Lung (tissue), 12 donors: ENCODE measurements around the gene FAM124A. TPM values are rescaled to one million over a fixed set of nuclear protein-coding genes. Genes with fewer than 3 reads are reported as not detected.

Experiments
- ATAC-seq: fragments of 200-7000 bp; cut with Tn5 transposase; one replicate; pipeline ENCODE4 v1.9.1; 2020; ENCODE audit warnings: moderate number of reproducible peaks; ENCODE audit not compliant: insufficient read depth, low FRiP score
- DNase-seq, 3 donors: peaks; one replicate each; pipeline ENCODE4 v3.0.0-alpha.2; 2013 to 2017
- H3K27ac ChIP-seq, 2 donors: one replicate each; pipeline ENCODE4 v1.5.1; 2013; ENCODE audit warnings: mild to moderate bottlenecking in 2 of 2, moderate library complexity in 2 of 2, control low read depth in 1 of 2, inconsistent platforms in 1 of 2, low read depth in 1 of 2, low read length in 1 of 2
- H3K27me3 ChIP-seq, 3 donors: one replicate each; pipeline ENCODE4 v1.5.1; 2013; ENCODE audit warnings: low read length in 2 of 3; ENCODE audit not compliant: control insufficient read depth in 3 of 3, insufficient read depth in 3 of 3
- H3K36me3 ChIP-seq, 4 donors: one replicate each; pipeline ENCODE4 v1.5.1; 2013; ENCODE audit warnings: low read length in 4 of 4, mild to moderate bottlenecking in 1 of 4, moderate library complexity in 1 of 4; ENCODE audit not compliant: control insufficient read depth in 4 of 4, insufficient read depth in 4 of 4
- H3K4me1 ChIP-seq, 5 donors: one replicate each; pipeline ENCODE4 v1.5.1; 2013; ENCODE audit warnings: low read length in 5 of 5, mild to moderate bottlenecking in 2 of 5, moderate library complexity in 1 of 5; ENCODE audit not compliant: control insufficient read depth in 5 of 5, insufficient read depth in 5 of 5
- H3K4me3 ChIP-seq: one replicate; pipeline ENCODE4 v1.5.1; 2013; ENCODE audit warnings: mild to moderate bottlenecking, control low read depth, moderate library complexity
- H3K9ac ChIP-seq, 2 donors: one replicate each; pipeline ENCODE4 v1.5.1; 2013; ENCODE audit warnings: low read length in 2 of 2, control low read depth in 1 of 2; ENCODE audit not compliant: insufficient read depth in 1 of 2
- H3K9me3 ChIP-seq, 4 donors: one replicate each; pipeline ENCODE4 v1.5.1; 2013; ENCODE audit warnings: low read length in 3 of 4, mild to moderate bottlenecking in 1 of 4, moderate library complexity in 1 of 4; ENCODE audit not compliant: control insufficient read depth in 4 of 4, insufficient read depth in 3 of 4
- CTCF ChIP-seq: IDR thresholded peaks from 2 replicates; pipeline ENCODE4 v1.5.1; 2012; ENCODE audit warnings: mild to moderate bottlenecking; ENCODE audit errors: control extremely low read depth, extremely low read depth
- WGBS, 2 donors: extraction: QIAGEN DNeasy Blood & Tissue Kit; methylation state at CpG; one replicate each; pipeline ENCODE4 v1.1.7; 2013; 5-methylcytosine and 5-hydroxymethylcytosine counted together
- polyA plus RNA-seq, 2 donors: library from polyadenylated mRNA; stranded (reverse); fragments of 200-250 nt; gene quantifications; one replicate each; pipeline ENCODE4 v1.2.1, GENCODE V29; 2013
- total RNA-seq, 2 donors: library from RNA; depleted of rRNA in 1 of 2; stranded (reverse); fragments of >200 nt in 1 of 2; gene quantifications; one replicate each; pipeline ENCODE4 v1.2.1, GENCODE V29; 2014 to 2021
- donor health status: control.
- donor health status: control.
- donor health status: Bipolar disorder and iron deficiency.
- donor health status: healthy.
- donor health status: DM: yes; HTN: yes; CAD: no.

FAM124A gene
- total and polyA plus RNA-seq, 4 donors, result 0.87 to 2.9 (median 1.7) TPM

- no peak overlapping the region for H3K27ac ChIP-seq
- no peak for TF ChIP-seq CTCF
- no peak for DNase-seq
Observed at GRCh38 chr13:51291341-51291740, 69.1 kb downstream of the FAM124A start.

GRCh38 chr13:51292000-51292565, 69.9 kb downstream of the FAM124A start:
- Histone ChIP-seq H3K27ac (no peak overlapping the region), H3K4me3 (no peak overlapping the region), H3K9ac (no peak overlapping the region), H3K4me1 (peaks cover 2 to 14% (median 4%) of the 10 kb centered on the region in 5 donors), H3K9me3 (no peaks in the 10 kb centered on the region), H3K27me3 (no peaks in the 10 kb centered on the region), H3K36me3 (no peaks in the 10 kb centered on the region)
- no peak for ATAC-seq
- 67 to 81% methylated on average over 6 of the region's 6 CpGs for WGBS, 2 donors
- DNase-seq, result peak in 2 of 3 donors; percentile 54 to 67
- TF ChIP-seq CTCF, result no peak

More at GRCh38 chr13:51291341-51291740, 69.1 kb downstream of the FAM124A start:
- H3K36me3 ChIP-seq, result no peaks in the 10 kb centered on the region
- H3K4me1 ChIP-seq, result peaks cover 2 to 14% (median 4%) of the 10 kb centered on the region in 5 donors
- no peak overlapping the region for H3K9ac ChIP-seq
- no peaks in the 10 kb centered on the region for H3K27me3 ChIP-seq
- ATAC-seq, result no peak
- H3K4me3 ChIP-seq, result no peak overlapping the region
- no peaks in the 10 kb centered on the region for H3K9me3 ChIP-seq
- WGBS, 2 donors, result 83 to 89% methylated on average over 5 of the region's 5 CpGs

- H3K9me3 ChIP-seq, result no peaks in the 10 kb centered on the region
- no peak overlapping the region for H3K4me3 ChIP-seq
- H3K4me1 ChIP-seq, result peaks cover under 1 to 3% (median 2%) of the 10 kb centered on the region in 5 donors
- H3K27ac ChIP-seq, result no peak overlapping the region
- no peak for ATAC-seq
- TF ChIP-seq CTCF, result no peak
- DNase-seq, result no peak
- H3K27me3 ChIP-seq, result no peaks in the 10 kb centered on the region
- no peaks in the 10 kb centered on the region for H3K36me3 ChIP-seq
- WGBS, 2 donors, result 91 to 94% methylated on average over 2 of the region's 2 CpGs
- H3K9ac ChIP-seq, result no peak overlapping the region
Observed at GRCh38 chr13:51297556-51297955, 75.4 kb downstream of the FAM124A start.

- no peak for TF ChIP-seq CTCF
- no peaks in the 10 kb centered on the region for H3K36me3 ChIP-seq
- H3K27me3 ChIP-seq, result no peaks in the 10 kb centered on the region
- no peak overlapping the region for H3K4me3 ChIP-seq
- DNase-seq, result peak in 1 of 3 donors; percentile 25
- no peak for ATAC-seq
- H3K27ac ChIP-seq, result no peak overlapping the region
- no peaks in the 10 kb centered on the region for H3K9me3 ChIP-seq
- WGBS, 2 donors, result 87 to 88% methylated on average over 1 of the region's 1 CpG
- peaks cover 0 to 2% (median 0%) of the 10 kb centered on the region in 5 donors for H3K4me1 ChIP-seq
- H3K9ac ChIP-seq, result no peak overlapping the region
Observed at GRCh38 chr13:51298812-51299211, 76.6 kb downstream of the FAM124A start.
